Measurements from ENCODE around the gene ARMH3. TPM values are rescaled to one million over a fixed set of nuclear protein-coding genes. Genes with fewer than 3 reads are reported as not detected.
A peak's percentile ranks its signal among the peaks of the same experiment; 100 is the strongest.

Gene ARMH3
- total RNA-seq, 1 experiment from 2014 or later = 3.7 TPM

DNA sequence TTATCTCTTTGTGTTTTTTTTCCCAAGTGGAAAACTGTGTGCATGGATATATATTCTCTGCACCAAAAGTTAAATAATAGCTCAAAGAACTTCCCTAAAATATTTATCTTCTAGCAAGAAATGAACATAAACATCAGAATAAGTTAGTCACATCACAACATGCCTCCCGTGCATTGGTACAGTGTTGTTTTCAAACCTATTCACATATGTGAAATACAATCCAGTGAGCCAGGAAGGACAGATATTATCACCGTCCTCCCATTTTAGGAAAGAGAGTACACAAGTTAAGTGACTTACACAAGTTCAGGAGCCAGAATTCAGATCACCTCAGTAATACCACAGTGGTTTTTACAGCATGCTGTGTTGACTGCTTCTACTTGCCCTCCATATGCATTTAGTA is 22.2 kb downstream of the ARMH3 start:
- no peaks in the 10 kb centered on the region for H3K4me1 ChIP-seq (ENCODE audit: low read length)
- H3K4me2 ChIP-seq (ENCODE audit: low read depth, low read length, poor library complexity, severe bottlenecking) = no peak overlapping the region
- H3K79me2 ChIP-seq (ENCODE audit: low read length) = no peaks in the 10 kb centered on the region

DNA sequence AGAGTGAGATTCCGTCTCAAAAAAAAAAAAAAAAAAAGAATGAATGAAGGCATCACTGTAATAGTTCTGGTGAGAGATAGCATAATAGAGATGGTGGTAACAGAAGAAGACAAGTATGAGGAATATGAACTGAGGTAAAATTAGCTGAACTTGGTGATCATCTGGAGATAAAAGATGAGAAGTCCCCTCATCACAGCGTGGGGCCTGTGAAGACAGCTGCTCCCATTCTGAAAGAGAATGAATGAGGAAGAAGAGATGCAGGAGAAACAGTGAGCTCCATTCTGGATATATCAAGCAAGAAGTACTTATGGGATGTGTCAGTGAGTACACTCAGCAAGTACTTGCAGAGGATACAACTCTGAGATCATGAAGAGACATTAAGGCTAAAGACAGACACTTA is 28.7 kb downstream of the ARMH3 start:
- H3K4me3 ChIP-seq (ENCODE audit: low read length) = no peak overlapping the region
- H3K4me1 ChIP-seq (ENCODE audit: low read length) = no peaks in the 10 kb centered on the region
- H3K9ac ChIP-seq (ENCODE audit: low read length) = no peak overlapping the region
- H3K27me3 ChIP-seq (ENCODE audit: low read length) = no peaks in the 10 kb centered on the region
- H3K79me2 ChIP-seq (ENCODE audit: low read length) = no peaks in the 10 kb centered on the region
- H2AFZ ChIP-seq (ENCODE audit: low read length) = no peak overlapping the region
- H3K9me2 ChIP-seq (replicated peaks; ENCODE audit: insufficient read depth, low read length) = no peaks in the 10 kb centered on the region
- no peak overlapping the region for H3K4me2 ChIP-seq (ENCODE audit: low read depth, low read length, poor library complexity, severe bottlenecking)
- H4K20me1 ChIP-seq (ENCODE audit: insufficient read depth, low read depth, low read length) = no peaks in the 10 kb centered on the region
- 0 out of 2 replicates have a peak, but pooled peaks cover 3% of the 10 kb centered on the region for H3K36me3 ChIP-seq (ENCODE audit: insufficient read depth, low read length)
- no peak for DNase-seq
- no peak overlapping the region for H3K27ac ChIP-seq (ENCODE audit: low read length)
- no peaks in the 10 kb centered on the region for H3K9me3 ChIP-seq (ENCODE audit: low read length)

More for the DNA sequence above, 22.2 kb downstream of the ARMH3 start:
- no peaks in the 10 kb centered on the region for H3K9me3 ChIP-seq (ENCODE audit: low read length)
- no peak overlapping the region for H3K4me3 ChIP-seq (ENCODE audit: low read length)
- no peak overlapping the region for H3K9ac ChIP-seq (ENCODE audit: low read length)
- no peak for DNase-seq
- H2AFZ ChIP-seq (ENCODE audit: low read length) = no peak overlapping the region
- H3K9me2 ChIP-seq (replicated peaks; ENCODE audit: insufficient read depth, low read length) = no peaks in the 10 kb centered on the region
- no peaks in the 10 kb centered on the region for H4K20me1 ChIP-seq (ENCODE audit: insufficient read depth, low read depth, low read length)
- H3K27ac ChIP-seq (ENCODE audit: low read length) = no peak overlapping the region
- H3K36me3 ChIP-seq (ENCODE audit: insufficient read depth, low read length) = 0 out of 2 replicates have a peak, but pooled peaks cover 3% of the 10 kb centered on the region
- no peaks in the 10 kb centered on the region for H3K27me3 ChIP-seq (ENCODE audit: low read length)

- Histone ChIP-seq H3K79me2 (ENCODE audit: low read length) (no peaks in the 10 kb centered on the region), H3K36me3 (ENCODE audit: insufficient read depth, low read length) (0 out of 2 replicates have a peak, but pooled peaks cover 3% of the 10 kb centered on the region)
- no peak for DNase-seq
Observed at GRCh38 chr10:102024799-102025198, 31.2 kb downstream of the ARMH3 start.

GRCh38 chr10:102020938-102021337 is 35.0 kb downstream of the ARMH3 start:
- no peaks in the 10 kb centered on the region for H4K20me1 ChIP-seq (ENCODE audit: insufficient read depth, low read depth, low read length)

More at GRCh38 chr10:102024799-102025198, 31.2 kb downstream of the ARMH3 start:
- H3K9ac ChIP-seq (ENCODE audit: low read length) = no peak overlapping the region
- H3K27ac ChIP-seq (ENCODE audit: low read length) = no peak overlapping the region
- H3K4me3 ChIP-seq (ENCODE audit: low read length) = no peak overlapping the region
- no peaks in the 10 kb centered on the region for H3K9me2 ChIP-seq (replicated peaks; ENCODE audit: insufficient read depth, low read length)
- H2AFZ ChIP-seq (ENCODE audit: low read length) = no peak overlapping the region
- no peaks in the 10 kb centered on the region for H3K9me3 ChIP-seq (ENCODE audit: low read length)
- H3K4me1 ChIP-seq (ENCODE audit: low read length) = no peaks in the 10 kb centered on the region
- no peaks in the 10 kb centered on the region for H3K27me3 ChIP-seq (ENCODE audit: low read length)
- no peak overlapping the region for H3K4me2 ChIP-seq (ENCODE audit: low read depth, low read length, poor library complexity, severe bottlenecking)
- no peaks in the 10 kb centered on the region for H4K20me1 ChIP-seq (ENCODE audit: insufficient read depth, low read depth, low read length)

GRCh38 chr10:102017295-102017694 is 38.7 kb downstream of the ARMH3 start:
- Histone ChIP-seq H3K27me3 (ENCODE audit: low read length) (no peaks in the 10 kb centered on the region), H3K4me1 (ENCODE audit: low read length) (no peaks in the 10 kb centered on the region), H3K36me3 (ENCODE audit: insufficient read depth, low read length) (no peaks in the 10 kb centered on the region), H3K9ac (ENCODE audit: low read length) (no peak overlapping the region), H3K9me2 (replicated peaks; ENCODE audit: insufficient read depth, low read length) (no peaks in the 10 kb centered on the region), H3K4me2 (ENCODE audit: low read depth, low read length, poor library complexity, severe bottlenecking) (no peak overlapping the region), H3K79me2 (ENCODE audit: low read length) (no peaks in the 10 kb centered on the region), H2AFZ (ENCODE audit: low read length) (no peak overlapping the region), H3K27ac (ENCODE audit: low read length) (no peak overlapping the region), H3K9me3 (ENCODE audit: low read length) (no peaks in the 10 kb centered on the region), H4K20me1 (ENCODE audit: insufficient read depth, low read depth, low read length) (no peaks in the 10 kb centered on the region), H3K4me3 (ENCODE audit: low read length) (no peak overlapping the region)
- DNase-seq = no peak

More at GRCh38 chr10:102020938-102021337, 35.0 kb downstream of the ARMH3 start:
- no peaks in the 10 kb centered on the region for H3K4me1 ChIP-seq (ENCODE audit: low read length)
- no peaks in the 10 kb centered on the region for H3K9me2 ChIP-seq (replicated peaks; ENCODE audit: insufficient read depth, low read length)
- no peaks in the 10 kb centered on the region for H3K36me3 ChIP-seq (ENCODE audit: insufficient read depth, low read length)
- no peak overlapping the region for H3K9ac ChIP-seq (ENCODE audit: low read length)
- H3K4me3 ChIP-seq (ENCODE audit: low read length) = no peak overlapping the region
- no peak overlapping the region for H3K4me2 ChIP-seq (ENCODE audit: low read depth, low read length, poor library complexity, severe bottlenecking)
- no peak overlapping the region for H3K27ac ChIP-seq (ENCODE audit: low read length)
- H3K9me3 ChIP-seq (ENCODE audit: low read length) = no peaks in the 10 kb centered on the region
- no peak for DNase-seq
- H2AFZ ChIP-seq (ENCODE audit: low read length) = no peak overlapping the region
- no peaks in the 10 kb centered on the region for H3K27me3 ChIP-seq (ENCODE audit: low read length)
- no peaks in the 10 kb centered on the region for H3K79me2 ChIP-seq (ENCODE audit: low read length)

DNA sequence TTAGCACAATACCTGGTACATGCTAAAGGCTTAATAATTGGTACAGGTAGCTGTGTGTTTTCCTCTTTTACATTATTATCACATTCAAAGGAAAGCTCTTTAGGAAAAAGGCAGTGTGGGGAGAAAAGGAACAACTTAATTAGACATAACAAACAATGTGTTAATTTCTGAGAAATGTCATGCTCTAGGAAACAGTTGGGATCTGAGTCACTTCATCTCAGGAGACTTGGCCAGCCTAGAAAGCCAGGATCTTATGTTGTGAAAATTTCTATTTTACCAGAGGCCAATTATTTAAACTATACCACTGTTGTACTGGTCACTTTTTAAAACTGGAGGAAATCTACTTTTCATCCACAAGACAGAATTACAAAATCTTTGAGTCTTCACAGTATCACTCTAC is 39.6 kb downstream of the ARMH3 start:
- Histone ChIP-seq H3K79me2 (ENCODE audit: low read length) (no peaks in the 10 kb centered on the region), H3K4me2 (ENCODE audit: low read depth, low read length, poor library complexity, severe bottlenecking) (no peak overlapping the region), H3K27ac (ENCODE audit: low read length) (no peak overlapping the region), H3K9ac (ENCODE audit: low read length) (no peak overlapping the region), H3K4me1 (ENCODE audit: low read length) (no peaks in the 10 kb centered on the region), H3K27me3 (ENCODE audit: low read length) (no peaks in the 10 kb centered on the region), H3K9me2 (replicated peaks; ENCODE audit: insufficient read depth, low read length) (no peaks in the 10 kb centered on the region), H2AFZ (ENCODE audit: low read length) (no peak overlapping the region), H4K20me1 (ENCODE audit: insufficient read depth, low read depth, low read length) (no peaks in the 10 kb centered on the region), H3K36me3 (ENCODE audit: insufficient read depth, low read length) (no peaks in the 10 kb centered on the region), H3K9me3 (ENCODE audit: low read length) (no peaks in the 10 kb centered on the region), H3K4me3 (ENCODE audit: low read length) (no peak overlapping the region)
- no peak for DNase-seq

DNA sequence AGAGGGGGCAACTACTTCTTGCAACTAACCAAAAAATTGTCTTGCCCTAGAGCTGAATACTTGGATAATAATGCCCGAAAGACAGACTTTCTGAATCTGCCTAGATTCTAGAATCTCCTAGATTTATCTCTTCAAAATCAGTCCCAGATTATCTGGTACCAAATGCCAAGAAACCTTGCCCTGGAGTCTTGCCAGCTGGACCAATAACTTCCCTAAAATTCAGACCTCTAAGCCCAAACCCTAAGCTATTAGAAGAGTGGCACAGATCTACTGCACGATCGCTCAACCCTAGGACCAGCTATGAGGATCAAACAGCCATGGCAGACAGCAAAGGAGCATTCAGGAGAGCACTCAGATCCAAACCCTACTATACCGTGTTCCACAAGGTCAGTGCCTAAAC is 45.0 kb downstream of the ARMH3 start:
- Histone ChIP-seq H3K9me3 (ENCODE audit: low read length) (no peaks in the 10 kb centered on the region), H3K4me2 (ENCODE audit: low read depth, low read length, poor library complexity, severe bottlenecking) (no peak overlapping the region), H4K20me1 (ENCODE audit: insufficient read depth, low read depth, low read length) (no peaks in the 10 kb centered on the region), H3K36me3 (ENCODE audit: insufficient read depth, low read length) (no peaks in the 10 kb centered on the region), H3K9me2 (replicated peaks; ENCODE audit: insufficient read depth, low read length) (no peaks in the 10 kb centered on the region), H2AFZ (ENCODE audit: low read length) (no peak overlapping the region), H3K4me3 (ENCODE audit: low read length) (no peak overlapping the region), H3K79me2 (ENCODE audit: low read length) (no peaks in the 10 kb centered on the region), H3K4me1 (ENCODE audit: low read length) (peaks cover 24% of the 10 kb centered on the region), H3K27me3 (ENCODE audit: low read length) (no peaks in the 10 kb centered on the region), H3K27ac (ENCODE audit: low read length) (no peak overlapping the region), H3K9ac (ENCODE audit: low read length) (no peak overlapping the region)
- DNase-seq = no peak

GRCh38 chr10:102009801-102010425 is 46.1 kb downstream of the ARMH3 start:
- Histone ChIP-seq H3K4me2 (ENCODE audit: low read depth, low read length, poor library complexity, severe bottlenecking) (peak overlapping the region; percentile 8), H3K9me3 (ENCODE audit: low read length) (no peaks in the 10 kb centered on the region), H3K9me2 (replicated peaks; ENCODE audit: insufficient read depth, low read length) (no peaks in the 10 kb centered on the region), H4K20me1 (ENCODE audit: insufficient read depth, low read depth, low read length) (no peaks in the 10 kb centered on the region), H3K79me2 (ENCODE audit: low read length) (no peaks in the 10 kb centered on the region), H3K4me1 (ENCODE audit: low read length) (peaks cover 24% of the 10 kb centered on the region), H3K9ac (ENCODE audit: low read length) (no peak overlapping the region), H3K27ac (ENCODE audit: low read length) (peak overlapping the region; percentile 11; the same call in 1 of the 2 replicates), H3K36me3 (ENCODE audit: insufficient read depth, low read length) (no peaks in the 10 kb centered on the region), H3K27me3 (ENCODE audit: low read length) (no peaks in the 10 kb centered on the region), H3K4me3 (ENCODE audit: low read length) (no peak overlapping the region), H2AFZ (ENCODE audit: low read length) (no peak overlapping the region)
- DNase-seq = peak; percentile 83

All from Karpas-422 (cell line).